Posterior vena cava (tissue), 2 donors: ENCODE measurements around the gene RPL10A. TPM values are rescaled to one million over a fixed set of nuclear protein-coding genes. Genes with fewer than 3 reads are reported as not detected.
"Not testable (repeated sequence)": the region's sequence is repeated elsewhere in the genome, so short reads cannot be mapped to it uniquely, and the experiment has no call there.

Experiments used
- DNase-seq: peaks from one replicate; pipeline ENCODE4 v3.0.0-alpha.2; 2020; ENCODE audit warnings: low spot score
- intact Hi-C, 2 donors: fragments of 100-400 bp; cut with DNase I; formaldehyde crosslinking; loops; one replicate each; pipeline versions ENCODE4 v1.14.1 to v1.14.2; 2022 to 2023
- total RNA-seq, 2 donors: library from RNA; stranded (reverse); fragmentation: NEBNext Ultra II Directional; extraction: Animal tissue kit (Norgen Biotek cat#: 25700); gene quantifications; one replicate each; pipeline ENCODE4 v1.2.1, GENCODE V29; 2021
- donor health status: DM: yes; HTN: yes; CAD: no.
- donor health status: DM: yes; HTN: yes; CAD: no.

Gene RPL10A
- total RNA-seq, 2 donors from 2014 or later = 816 to 1,010 TPM

DNA sequence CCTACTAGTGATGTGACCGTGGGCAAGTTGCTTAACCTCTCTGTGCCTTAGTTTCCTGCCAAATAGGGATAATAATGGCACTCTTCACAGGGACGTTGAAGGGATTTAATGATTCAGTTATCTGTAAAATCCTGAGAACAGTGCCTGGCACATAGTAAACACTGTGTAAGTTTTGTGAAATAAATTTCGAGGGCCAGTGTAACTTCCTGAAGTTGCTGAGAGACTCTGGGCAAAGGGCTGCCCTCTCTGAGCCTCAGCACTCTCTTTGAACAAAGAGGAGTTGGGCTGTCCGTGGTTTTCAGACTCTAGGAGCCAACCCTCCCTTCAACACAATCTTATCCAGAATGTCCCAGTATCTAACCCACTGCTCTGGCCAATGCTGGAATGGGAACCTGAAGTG, 31.2 kb downstream of the RPL10A start:
- intact Hi-C loops = no loop called here
- no peak for DNase-seq

DNA sequence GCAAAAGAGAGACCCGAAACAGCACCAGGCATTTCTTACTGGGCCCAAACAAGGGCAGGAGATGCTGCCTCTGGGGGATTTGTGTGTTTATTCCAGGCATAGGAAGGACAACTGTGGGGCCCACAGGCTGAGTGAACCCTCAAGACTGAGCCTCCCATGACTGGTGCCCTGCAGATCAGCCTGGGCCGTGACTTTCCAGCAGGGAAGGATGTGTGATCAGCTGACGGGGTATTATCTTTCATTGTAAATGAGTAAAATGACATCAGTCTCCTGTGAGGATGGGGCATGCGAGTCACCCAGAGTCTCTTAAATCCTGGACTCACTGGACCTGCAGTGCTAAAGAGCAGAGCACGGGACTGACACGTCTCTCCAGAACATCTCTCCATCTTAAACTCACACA, 32.6 kb downstream of the RPL10A start:
- intact Hi-C loops = no loop called here
- DNase-seq = no peak

DNA sequence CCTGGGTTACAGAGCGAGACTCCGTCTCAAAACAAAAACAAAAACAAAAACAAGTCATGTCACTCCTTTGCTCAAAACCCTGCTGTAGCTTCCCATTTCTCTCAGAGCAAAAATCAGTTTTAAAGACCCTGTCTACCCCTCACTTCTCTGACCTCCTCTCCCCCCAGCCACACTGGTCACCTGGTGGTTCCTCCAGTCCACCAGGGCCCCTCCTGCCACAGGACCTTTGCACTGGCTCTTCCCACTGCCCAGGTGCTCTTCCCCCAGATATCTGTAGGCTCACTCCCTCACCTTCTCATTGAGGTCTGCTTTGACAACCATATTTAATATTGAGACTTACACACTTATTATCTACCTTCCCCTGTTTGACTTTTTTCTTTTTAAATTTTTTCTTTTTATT, 33.6 kb downstream of the RPL10A start:
- intact Hi-C loops = no loop called here
- no peak for DNase-seq

DNA sequence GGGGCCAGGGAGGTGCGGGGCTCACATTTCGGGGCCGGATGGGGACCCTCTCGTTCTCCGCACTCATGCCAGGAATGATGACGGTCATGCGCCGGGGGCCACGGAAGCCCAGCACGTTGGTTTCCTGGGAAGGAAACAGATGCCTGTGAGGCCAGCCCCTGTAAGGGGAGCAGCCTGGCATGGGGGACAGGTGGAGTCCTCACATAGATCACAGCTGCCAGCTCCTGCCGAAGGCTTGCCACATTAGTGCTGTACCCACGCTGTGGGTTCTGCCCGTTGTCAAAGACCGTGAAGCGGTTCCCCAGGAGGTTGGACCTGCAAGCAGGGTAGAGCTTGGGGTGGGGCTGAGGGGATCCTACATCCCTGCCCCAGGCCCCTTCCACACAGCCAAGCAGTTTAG, 35.3 kb downstream of the RPL10A start:
- intact Hi-C loops = no loop called here
- DNase-seq = no peak

DNA sequence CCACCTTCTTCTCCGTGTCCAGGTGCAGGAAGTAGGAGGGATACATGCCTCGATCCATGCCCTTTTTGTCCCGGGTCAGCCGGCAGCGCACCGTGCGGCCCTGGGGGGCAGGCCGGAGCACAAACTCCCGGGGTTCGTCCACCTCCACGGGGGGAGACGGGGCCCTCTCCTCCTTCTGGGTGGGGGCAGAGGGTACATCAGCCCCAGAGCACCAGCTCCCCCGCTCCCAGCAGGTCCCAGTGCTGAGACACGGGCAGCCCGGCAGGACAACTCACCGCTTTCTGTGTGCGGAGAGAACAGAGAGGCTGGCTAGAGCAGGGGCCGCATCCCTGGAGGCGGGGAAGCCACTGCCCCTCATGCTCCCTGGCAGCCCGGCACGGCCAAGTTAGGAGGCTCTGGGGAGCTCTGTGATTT, 37.8 kb downstream of the RPL10A start:
- intact Hi-C loops = no loop called here
- DNase-seq = no peak

DNA sequence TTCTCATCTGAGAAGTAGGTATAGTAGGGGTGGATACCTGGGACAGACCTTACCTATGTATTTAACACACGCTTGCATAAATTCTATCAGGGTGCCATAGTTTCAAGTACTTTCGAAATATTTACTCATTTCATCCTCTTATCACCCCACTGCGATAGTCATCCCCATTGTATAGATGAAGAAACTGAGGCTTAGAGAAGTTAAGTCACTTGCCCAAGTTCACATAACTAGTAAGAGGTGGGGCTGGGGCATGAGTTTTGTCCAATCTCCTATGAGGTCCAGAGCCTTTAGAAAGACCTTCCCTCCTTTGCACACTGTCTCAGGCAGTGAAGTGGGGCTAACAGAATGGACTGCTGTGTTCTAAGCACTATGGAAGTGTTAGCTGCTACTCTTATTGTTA, 38.3 kb downstream of the RPL10A start:
- intact Hi-C loops = no loop called here
- no peak for DNase-seq

DNA sequence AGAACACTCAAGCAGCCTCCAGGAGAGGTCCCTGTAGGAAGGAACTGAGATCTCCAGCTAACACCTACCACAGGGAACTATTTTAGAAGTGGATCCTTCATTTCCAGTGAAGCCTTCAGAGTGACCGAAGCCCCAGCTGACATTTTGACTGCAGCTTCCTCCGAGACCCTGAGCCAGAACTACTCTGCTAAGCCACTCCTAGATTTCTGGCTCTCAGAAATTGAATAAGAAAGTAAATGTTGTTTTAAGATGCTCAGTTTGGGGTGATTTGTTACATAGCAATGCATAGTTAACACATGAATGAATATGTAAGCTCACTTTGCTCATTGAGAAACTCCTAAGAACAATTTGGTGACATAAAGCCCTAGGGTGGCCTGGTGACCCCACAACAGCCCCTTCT, 39.0 kb downstream of the RPL10A start:
- no peak for DNase-seq
- intact Hi-C loops = no loop called here

DNA sequence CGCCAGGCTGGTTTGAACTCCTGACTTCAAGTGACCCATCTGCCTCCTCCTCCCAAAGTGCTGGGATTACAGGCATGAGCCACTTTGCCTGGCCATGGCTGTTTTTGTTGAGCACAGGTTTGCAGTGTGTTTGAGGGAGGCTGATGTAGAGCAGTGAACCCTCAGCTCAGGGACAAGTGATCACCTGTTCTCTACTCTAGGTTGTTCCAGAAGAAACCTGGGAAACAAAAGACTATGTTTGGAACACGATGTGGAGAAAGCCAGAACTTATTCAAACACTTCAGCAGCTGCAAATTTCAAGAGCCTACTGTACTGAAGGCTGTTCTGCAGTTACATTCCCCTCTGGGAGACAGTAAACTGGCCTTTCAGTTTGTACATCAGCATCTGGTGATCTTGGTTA, 39.8 kb downstream of the RPL10A start:
- no peak for DNase-seq
- intact Hi-C loops = no loop called here

DNA sequence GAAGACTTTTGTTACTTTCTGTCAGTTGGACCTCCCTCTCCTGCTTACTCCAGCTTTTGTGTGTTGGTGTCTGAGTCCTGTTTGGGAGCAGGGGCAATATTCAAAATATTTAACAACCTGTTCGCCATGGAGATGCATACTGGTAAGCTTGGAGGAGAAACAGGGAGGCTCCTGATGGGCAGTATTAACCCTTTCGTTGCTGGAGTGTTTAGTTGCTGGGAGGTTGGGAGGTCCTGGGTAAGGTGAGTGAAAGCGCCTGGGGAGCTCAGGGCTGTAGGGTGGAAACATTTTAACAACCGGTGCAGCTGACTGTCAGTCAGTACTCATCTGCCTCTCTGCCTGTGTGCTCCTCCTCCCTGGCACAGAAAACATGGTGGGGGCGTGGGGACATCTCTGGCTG, 40.3 kb downstream of the RPL10A start:
- intact Hi-C loops = no loop called here
- no peak for DNase-seq

DNA sequence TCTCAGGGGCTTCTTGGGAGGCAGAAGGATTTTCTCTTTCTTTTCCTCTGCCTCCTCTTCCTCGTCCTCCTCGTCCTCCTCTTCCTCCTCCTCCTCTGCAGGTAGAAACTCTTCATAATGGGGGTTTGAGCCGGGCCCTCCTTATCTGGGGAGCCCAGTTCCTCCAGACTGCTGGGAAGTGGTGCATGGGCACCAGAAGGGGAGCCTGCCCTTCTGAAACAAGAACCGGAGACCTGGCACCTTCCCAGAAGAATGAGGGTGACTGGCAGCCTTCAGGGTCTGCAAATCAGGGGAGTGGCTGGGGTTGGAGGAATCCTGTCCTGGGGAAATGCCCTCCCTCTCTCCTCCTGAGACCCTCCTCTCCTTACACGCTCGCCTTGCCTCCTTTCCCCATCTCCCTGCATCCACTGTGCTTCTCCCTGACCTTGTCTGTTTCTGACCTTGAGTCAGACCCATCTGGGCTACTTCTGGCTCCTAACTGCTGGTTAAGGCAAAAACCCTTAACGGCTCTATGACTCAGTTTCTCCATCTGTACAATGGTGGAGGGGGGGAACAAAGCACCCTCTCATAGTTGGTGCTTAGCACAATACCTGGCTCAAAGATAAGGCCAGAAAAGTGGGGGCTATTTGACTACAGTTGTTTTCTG, 42.8 kb downstream of the RPL10A start:
- no peak for DNase-seq
- intact Hi-C loops = no loop called here

DNA sequence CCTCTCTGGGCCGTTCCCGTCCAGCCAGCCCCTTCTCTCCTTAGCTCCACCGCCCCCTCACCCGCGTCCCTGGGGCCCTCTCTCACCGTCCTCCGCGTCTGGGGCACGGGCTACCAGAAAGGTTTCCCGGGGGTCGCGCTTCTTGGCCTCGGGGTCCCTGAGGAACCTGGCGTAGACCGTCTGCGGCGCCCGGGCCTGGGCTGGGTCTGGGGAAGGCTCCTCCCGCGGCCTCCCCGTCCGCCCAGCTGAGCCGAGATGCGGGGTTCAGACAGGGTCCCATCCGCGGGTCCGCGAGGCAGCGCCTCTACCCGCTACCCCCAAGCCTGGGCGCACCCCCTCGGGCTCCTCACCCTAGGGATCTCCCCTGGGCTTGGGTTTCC, 43.4 kb downstream of the RPL10A start:
- DNase-seq = no peak
- intact Hi-C loops = no loop called here

DNA sequence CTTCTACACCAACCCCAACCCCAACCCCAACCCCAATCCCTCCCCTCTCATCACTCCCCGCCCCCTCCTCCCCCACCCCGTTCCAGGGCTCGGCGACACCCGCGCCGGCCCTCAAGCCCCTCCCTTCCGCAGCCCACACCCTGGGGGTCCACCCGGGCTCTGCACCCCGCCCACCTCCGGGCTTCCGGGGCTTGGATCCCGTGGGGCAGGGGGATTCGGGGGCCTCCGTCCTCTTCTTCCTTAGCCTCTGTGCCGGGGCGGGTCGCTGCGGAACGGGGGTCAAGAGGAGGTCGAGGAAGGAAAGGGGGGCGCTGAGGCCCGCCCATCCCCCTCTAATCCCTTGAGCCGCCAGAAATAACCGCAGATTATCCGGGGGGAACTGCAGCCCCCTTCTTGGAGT, 43.8 kb downstream of the RPL10A start:
- no peak for DNase-seq

DNA sequence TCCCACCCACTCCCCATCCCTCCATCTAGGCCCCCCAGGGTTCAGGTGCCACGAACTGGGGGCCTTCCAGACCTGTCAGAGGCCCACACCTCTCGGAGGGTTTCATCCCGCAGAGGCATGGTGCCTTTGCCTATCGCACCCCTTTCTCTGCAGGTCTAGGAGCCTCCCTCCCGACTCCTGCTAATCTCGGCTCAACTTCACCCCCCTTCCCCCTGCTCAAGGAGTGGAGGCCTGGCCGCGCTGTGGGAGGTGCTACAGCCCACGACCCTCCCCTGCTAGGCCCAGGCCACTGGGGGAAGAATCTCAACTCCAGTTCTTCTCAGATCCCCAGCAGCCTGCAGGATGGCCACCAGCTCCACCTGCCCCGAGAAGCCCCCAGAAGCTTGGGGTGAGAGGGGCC, 44.5 kb downstream of the RPL10A start, which contains the start of gene TULP1:
TULP1 (minus strand) TSS at position 157 of the 400 bp plus-strand sequence; CDS start at position 119, 38 bp downstream.
- no peak for DNase-seq
- intact Hi-C loops = no loop called here

More for the DNA sequence above, 43.8 kb downstream of the RPL10A start:
- intact Hi-C loops = no loop called here

DNA sequence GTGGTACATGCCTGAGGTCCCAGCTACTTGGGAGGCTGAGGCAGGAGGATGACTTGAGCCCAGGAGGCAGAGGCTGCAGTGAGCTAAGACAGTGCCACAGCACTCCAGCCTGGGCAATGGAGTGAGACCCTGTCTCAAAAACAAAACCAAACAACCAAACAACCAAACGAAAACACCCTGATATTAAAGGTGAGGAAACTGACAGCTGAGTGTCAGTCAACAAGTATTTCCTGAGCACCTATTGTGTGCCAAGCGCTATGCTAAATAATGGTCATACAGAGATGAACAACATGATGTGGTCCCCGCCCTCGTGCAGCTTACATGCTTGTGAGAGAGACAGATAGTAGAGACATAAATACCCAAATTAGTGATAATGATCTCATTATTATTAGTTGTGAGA, 46.4 kb downstream of the RPL10A start:
- intact Hi-C loops = no loop called here
- DNase-seq = no peak

DNA sequence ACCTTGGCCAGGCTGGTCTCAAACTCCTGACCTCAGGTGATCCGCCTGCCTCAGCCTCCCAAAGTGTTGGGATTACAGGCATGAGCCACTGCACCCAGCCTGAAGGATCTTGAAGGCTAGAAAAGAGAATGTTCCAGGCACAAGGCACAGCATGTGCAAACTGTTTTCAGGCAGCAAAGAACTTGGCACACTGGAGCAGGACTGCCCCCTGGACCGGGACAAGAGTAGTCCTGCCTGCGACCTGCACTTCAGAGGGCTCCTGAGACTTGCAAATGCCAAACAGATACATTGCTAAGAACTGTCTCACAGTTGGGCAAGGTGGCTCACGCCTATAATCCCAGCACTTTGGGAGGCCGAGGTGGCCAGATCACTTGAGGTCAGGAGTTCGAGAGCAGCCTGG, 47.7 kb downstream of the RPL10A start:
- DNase-seq, intact Hi-C loops: not testable (repeated sequence)

DNA sequence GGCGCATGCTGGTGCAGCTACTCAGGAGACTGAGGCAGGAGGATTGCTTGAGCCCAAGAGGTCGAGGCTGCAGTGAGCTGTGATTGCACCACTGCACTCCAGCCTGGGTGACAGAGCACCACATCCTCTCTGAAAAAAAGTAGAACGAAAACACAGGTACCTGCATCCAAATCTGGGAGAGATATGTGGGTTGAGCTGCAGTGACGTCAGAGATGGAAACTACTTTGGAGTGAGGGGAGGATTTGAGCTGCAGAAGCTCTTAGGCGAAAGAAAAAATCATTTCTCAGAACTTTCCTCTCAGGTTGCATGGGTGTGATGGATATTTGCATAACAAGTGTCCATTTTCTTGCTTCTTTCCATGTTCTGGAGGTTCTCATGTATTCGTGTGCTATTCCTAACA, 48.5 kb downstream of the RPL10A start:
- intact Hi-C loops = no loop called here
- no peak for DNase-seq

DNA sequence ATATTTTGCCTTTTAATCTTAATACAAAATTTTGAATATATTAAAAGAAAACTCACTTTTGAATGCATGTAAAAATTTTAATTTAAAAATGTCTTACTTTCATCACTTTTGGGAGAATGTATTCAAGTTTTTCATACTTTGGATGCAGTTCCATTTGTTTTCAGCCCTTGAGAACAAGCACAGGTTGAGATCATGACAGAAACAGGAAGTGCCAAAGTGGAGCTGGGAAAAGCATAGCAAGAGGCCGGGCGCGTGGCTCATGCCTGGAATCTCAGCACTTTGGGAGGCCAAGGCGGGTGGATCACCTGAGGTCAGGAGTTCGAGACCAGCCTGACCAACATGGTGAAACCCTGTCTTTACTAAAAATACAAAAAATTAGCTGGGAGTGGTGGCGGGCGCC, 49.8 kb downstream of the RPL10A start:
- intact Hi-C loops, DNase-seq: not testable (repeated sequence)

DNA sequence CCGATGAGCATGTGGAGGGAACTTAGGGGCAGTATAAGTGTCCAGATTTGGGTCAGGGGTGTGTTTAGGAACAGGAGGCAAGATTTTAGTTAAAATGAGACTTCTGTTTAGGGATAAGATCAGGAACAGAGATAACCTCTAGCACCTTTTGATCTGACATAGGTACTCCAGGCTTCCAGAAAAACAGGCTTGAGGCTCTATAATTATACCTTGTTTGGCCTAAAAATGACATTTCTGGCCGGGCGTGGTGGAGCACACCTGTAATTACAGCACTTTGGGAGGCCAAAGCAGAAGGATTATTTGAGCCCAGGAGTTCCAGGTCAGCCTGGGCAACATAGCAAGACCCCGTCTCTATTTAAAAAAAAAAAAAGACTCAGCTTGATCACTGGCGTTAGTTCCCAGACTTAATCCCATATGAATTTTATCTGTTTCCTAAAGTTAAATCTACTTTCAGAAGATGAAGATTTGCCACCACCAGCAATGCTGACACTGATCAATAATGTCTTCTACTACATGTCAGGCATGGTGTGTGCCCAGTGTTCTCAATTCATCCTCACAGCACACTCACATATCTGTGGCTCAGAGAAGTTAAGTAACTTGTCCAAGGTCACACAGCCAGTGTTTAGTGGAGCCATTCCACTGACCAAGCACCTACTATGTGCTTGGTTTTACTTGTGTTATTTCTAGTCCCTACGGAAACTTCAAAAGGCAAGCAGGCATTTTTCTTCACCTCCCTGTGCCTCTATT, 50.5 kb downstream of the RPL10A start:
- DNase-seq = no peak
- intact Hi-C loops = no loop called here

DNA sequence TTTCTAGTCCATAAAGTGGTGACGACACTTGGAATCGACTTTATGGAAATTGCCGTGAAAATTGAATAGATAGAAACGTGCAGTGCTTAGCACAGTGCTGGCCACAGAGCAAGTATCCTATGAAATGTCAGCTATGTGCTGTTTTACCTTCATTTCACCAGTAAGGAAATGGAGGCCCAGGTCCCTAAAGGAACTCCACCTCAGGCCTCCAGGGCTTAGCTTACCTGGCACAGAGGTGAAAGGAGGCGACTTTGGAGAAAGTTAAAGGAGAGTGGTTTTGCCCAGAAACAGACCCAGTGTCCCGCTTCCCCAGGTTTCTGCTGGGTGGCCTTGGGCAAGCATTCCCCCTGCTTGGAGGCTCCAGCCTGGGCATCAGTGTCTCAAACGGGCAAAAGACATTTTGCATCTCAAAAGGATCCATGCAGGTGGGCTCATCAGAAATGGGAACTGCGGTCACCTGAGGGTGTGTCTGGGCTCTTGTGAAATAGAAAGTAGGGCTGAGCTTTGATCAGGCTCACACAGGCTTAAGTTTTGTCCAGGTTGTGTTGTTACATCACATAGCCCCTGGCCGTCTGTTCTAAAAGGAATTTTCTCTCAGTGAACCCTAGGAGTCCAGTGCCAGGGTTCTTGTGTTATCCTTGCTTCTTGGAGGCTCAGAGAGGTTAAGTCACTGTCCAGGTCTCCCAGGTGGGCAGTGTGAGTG, 51.3 kb downstream of the RPL10A start:
- no peak for DNase-seq
- intact Hi-C loops = loop anchor here (5.0 kb wide), 2 partner anchors 63 to 218 kb away; partner anchors contain the start of gene ARMC12 (in 2 of the 2)
